Stimulated activated CD4-positive, alpha-beta T cell treated with anti-CD3 and anti-CD28 coated beads, Interleukin-15, amount 100 ng/mL, for 48 hours (primary cell): ENCODE results near the gene ANO2.
"Not testable (repeated sequence)": the region's sequence is repeated elsewhere in the genome, so short reads cannot be mapped to it uniquely, and the experiment has no call there.

ENCODE experiments used
- DNase-seq, 2 donors: peaks; one replicate each; pipeline ENCODE4 v3.0.0-alpha.2; 2020; ENCODE audit warnings: low read depth in 2 of 2

The ANO2 gene

GRCh38 chr12:5887819-5888218, 57.2 kb downstream of the ANO2 start:
- DNase-seq: not testable (repeated sequence)

GRCh38 chr12:5884866-5885265, 60.2 kb downstream of the ANO2 start:
- no peak for DNase-seq

- DNase-seq: no peak
Observed at GRCh38 chr12:5884285-5884684, 60.8 kb downstream of the ANO2 start.

- DNase-seq: no peak
Observed at GRCh38 chr12:5882511-5883190, 62.4 kb downstream of the ANO2 start.

- DNase-seq: no peak
Observed at GRCh38 chr12:5881666-5882065, 63.4 kb downstream of the ANO2 start.

GRCh38 chr12:5881101-5881606, 63.9 kb downstream of the ANO2 start:
- DNase-seq: no peak

- DNase-seq: no peak
Observed at GRCh38 chr12:5875851-5876250, 69.2 kb downstream of the ANO2 start.

GRCh38 chr12:5874514-5874913, 70.5 kb downstream of the ANO2 start:
- DNase-seq: no peak

GRCh38 chr12:5873281-5873919, 71.7 kb downstream of the ANO2 start:
- no peak for DNase-seq

- no peak for DNase-seq
Observed at GRCh38 chr12:5872745-5873144, 72.3 kb downstream of the ANO2 start.

GRCh38 chr12:5871741-5872140, 73.3 kb downstream of the ANO2 start:
- DNase-seq: no peak

GRCh38 chr12:5870183-5870582, 74.9 kb downstream of the ANO2 start:
- DNase-seq: no peak

GRCh38 chr12:5868625-5869295, 76.3 kb downstream of the ANO2 start:
- no peak for DNase-seq

- no peak for DNase-seq
Observed at GRCh38 chr12:5865397-5865796, 79.7 kb downstream of the ANO2 start.

- no peak for DNase-seq
Observed at GRCh38 chr12:5864972-5865371, 80.1 kb downstream of the ANO2 start.

GRCh38 chr12:5864301-5864700, 80.8 kb downstream of the ANO2 start:
- DNase-seq: no peak

GRCh38 chr12:5861416-5861815, 83.6 kb downstream of the ANO2 start:
- no peak for DNase-seq

GRCh38 chr12:5856692-5857091, 88.4 kb downstream of the ANO2 start:
- no peak for DNase-seq

- no peak for DNase-seq
Observed at GRCh38 chr12:5846950-5847349, 98.1 kb downstream of the ANO2 start.

GRCh38 chr12:5840944-5841343, 104.1 kb downstream of the ANO2 start:
- no peak for DNase-seq

- no peak for DNase-seq
Observed at GRCh38 chr12:5830111-5830510, 114.9 kb downstream of the ANO2 start.

GRCh38 chr12:5827591-5827990, 117.5 kb downstream of the ANO2 start:
- no peak for DNase-seq

GRCh38 chr12:5825761-5826160, 119.3 kb downstream of the ANO2 start:
- not testable (repeated sequence) for DNase-seq
